ENCODE results near the gene SGPL1.
"Not testable (repeated sequence)": the region's sequence is repeated elsewhere in the genome, so short reads cannot be mapped to it uniquely, and the experiment has no call there.

SGPL1 gene

DNA sequence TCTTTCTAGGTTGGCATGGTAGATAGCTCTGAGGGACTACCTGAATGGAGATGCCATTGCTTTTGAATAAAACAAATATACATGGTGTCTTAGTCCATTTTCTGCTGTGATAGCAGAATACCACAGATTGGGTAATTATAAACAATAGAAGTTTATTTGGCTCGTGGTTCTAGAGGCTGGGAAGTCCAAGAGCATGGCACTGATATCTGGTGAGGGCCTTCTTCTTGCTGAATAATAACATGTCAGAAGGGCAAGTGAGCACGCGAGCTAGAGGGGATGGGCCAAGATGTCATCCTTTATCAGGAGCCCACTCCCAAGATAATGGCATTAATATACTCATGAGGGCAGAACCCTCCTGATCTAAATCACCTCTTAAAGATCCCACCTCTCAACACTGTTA is 21.9 kb downstream of the SGPL1 start:
- DNase-seq (ENCODE audit: low spot score) (no peak), FAIRE-seq (no peak)

DNA sequence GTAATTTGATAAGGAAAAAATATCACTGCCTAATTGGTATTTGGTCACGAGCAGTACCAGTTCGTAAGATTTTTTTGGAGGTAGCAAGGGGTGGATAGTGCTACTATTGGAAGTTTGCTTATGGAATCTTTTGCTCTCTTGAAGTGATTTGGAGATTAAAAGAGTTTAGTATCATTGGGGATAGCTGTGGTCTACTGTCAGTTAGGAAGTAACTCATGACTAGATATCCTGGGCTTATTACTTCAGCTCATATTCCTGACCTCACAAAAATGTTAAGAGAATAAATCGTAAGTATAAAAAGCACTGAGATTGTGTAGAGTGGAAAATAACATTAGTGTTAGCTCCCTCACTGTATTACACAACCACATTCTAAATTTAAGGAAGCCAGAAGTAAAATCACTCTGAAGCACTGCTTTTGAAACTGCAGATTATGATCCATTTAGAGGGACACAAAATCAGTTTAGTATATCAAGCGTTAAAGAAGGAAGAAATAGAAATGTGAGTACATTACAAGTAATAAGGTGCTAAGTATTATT is 22.6 kb downstream of the SGPL1 start:
- FAIRE-seq = no peak

DNA sequence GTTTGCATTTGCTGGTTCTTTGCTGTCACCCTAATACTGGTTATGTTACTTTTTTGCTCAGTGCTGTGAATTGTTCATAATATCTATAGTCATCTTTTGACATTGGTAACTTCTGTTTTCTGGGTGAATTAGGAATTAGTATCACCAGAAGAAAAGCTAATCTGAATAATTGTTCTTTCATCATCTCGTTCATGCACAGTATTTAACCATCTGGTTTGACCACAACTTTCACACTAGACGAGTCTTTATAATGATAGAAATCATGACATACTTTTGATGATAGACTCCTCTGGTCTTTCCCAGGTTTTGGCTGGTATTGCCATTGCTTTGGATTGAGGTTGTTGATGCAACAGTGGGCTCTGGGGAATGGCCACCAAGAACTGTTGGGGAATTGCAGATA is 25.1 kb downstream of the SGPL1 start:
- no peak for FAIRE-seq
- DNase-seq (ENCODE audit: low spot score) = no peak

More for the DNA sequence above, 22.6 kb downstream of the SGPL1 start:
- no peak for DNase-seq (ENCODE audit: low spot score)

DNA sequence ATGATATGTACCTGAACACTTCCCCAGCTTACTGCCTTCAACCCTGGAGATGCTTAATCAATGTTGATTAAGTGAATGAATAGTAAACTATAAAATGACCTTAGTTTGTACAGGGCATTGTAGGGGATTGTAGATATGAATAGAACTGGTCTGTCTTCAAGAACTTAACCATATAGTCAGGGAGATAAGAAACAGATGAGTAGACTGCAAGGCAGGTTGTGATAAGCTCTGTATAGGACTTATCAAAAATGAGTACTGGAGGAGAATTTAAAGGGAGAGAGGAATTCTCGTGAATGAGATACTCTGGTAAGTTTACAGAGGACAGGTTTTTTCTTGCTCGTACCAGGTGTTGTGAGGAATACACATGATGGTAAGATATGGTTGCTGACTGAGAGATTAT is 27.6 kb downstream of the SGPL1 start:
- FAIRE-seq = no peak
- no peak for DNase-seq (ENCODE audit: low spot score)

DNA sequence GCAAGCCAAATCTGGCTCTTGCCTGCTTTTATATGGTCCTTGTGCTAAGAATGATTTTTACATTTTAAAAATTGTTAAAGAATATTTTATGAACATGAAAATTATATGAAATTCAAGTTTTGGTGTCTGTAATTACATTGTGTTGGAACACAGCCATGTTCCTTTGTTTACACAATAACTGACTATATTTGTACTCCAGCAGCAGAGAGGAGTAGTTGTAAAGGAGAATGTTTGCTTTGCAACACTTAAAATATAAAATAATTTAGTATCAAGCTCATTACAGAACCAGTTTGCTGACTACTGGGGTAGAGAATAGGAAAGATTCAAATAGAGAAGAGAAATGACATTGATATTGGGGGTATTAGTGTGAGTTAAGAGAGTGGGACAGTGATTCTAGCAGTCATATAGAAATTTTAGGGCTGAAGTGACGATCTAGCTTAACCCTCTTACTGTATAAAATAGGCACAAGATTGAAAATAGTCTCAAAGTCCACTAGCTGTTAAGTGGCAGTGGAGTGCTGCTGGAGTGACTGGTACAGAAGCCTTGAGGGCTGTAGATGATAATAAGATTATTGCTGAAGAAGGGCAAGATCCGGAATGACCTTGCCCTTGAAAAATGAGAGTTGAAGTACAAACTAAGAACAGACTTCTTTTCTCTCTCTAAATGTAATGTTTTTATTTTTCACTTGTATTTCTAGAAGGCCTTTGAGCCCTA is 28.2 kb downstream of the SGPL1 start:
- no peak for DNase-seq (ENCODE audit: low spot score)
- FAIRE-seq = no peak

- FAIRE-seq = no peak
Observed at GRCh38 chr10:70845256-70845655, 29.5 kb downstream of the SGPL1 start.

DNA sequence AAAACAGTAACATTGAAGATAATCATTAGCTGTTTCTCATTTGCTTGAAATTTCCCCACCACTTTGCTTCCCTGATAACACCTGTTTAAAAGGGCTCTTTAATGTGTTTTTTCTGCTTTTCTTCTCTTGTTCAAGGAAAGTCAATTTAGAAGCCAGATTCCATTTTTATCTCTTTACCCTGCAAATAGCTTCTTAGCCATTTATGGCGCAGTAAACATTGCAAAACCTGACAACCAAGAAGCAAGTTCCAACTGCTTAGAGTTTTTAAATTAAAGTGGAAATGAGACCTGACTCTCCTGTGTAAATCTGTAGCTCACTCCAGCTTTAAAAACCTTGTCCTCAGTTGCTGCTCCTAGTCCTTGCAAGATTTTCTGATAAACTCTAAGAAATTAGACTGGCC is 30.1 kb downstream of the SGPL1 start:
- FAIRE-seq = no peak

More at GRCh38 chr10:70845256-70845655, 29.5 kb downstream of the SGPL1 start:
- DNase-seq (ENCODE audit: low spot score) = no peak

DNA sequence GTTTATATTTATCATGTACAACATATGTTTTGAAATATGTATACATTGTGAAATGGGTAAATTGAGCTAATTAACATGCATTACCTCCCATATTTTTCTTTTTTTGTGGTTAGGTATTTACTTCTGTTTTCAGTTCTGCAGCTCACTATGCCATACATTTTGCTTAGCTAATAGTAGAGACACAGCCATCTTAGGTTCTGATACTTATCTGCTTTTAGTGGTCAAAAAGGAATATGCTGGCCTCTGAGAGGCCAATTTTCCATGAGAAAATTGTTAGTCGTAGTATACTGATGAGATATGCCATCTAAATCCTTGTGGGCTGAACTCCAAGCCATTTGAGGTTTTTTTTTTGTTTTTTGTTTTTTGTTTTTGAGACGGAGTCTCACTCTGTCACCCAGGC is 31.0 kb downstream of the SGPL1 start:
- DNase-seq (ENCODE audit: low spot score) (no peak), FAIRE-seq (no peak)

More for the DNA sequence above, 30.1 kb downstream of the SGPL1 start:
- no peak for DNase-seq (ENCODE audit: low spot score)

DNA sequence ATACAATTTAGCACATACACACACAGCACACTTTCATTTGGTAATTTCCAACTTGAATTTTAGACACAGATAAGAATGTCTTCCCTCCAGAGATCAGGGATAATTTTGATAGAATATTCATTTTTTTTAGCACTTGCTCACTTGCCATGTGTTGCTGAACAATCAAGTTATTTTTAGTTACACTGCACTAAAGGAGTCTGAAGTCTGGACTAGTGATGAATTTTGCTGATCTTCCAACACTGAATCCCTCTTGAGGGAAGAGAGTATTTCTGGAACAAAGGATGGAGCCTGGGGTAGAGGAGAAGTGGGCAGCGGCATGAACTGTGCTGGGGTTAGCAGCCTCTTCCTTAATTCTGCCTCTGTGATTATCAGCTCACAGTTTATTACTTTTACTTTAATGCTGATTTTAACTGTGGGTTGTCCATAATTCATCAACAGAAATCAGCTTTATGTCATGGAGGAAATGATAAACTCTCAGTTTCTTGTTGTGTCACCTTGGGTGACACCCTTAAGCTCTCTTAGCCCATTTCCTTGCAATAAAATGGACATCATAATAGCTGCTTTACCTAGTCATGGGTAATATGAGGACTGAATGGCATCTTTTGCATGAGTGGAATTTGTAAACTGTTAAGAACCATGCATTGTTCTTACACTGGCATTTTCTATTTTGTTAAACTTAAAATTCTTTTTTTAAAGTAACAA is 32.1 kb downstream of the SGPL1 start:
- FAIRE-seq (no peak), DNase-seq (ENCODE audit: low spot score) (no peak)

- FAIRE-seq (no peak), DNase-seq (ENCODE audit: low spot score) (peak; percentile 46)
Observed at GRCh38 chr10:70849582-70850016, 33.9 kb downstream of the SGPL1 start.

DNA sequence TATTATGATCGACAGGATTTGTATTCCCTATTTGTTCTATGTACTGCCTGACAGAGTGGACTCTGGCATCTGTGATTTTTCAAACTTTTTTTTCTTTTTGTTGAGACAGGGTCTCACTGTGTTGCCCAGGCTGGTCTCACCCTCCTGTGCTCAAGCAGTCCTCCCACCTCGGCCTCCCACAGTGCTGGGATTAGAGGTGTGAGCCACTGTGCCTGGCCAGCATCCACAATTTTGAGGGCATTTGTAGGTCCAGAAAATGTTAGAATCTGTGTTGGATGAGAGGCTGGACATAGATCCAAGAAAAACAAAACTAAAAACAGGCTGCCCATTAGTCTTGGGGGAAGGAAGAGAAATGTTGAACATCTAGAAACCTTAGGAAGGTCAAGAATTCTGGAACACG is 34.3 kb downstream of the SGPL1 start:
- DNase-seq (ENCODE audit: low spot score) = no peak
- no peak for FAIRE-seq

GRCh38 chr10:70851597-70852475 is 36.1 kb downstream of the SGPL1 start:
- no peak for DNase-seq (ENCODE audit: low spot score)
- FAIRE-seq = no peak

- DNase-seq (ENCODE audit: low spot score) (no peak), FAIRE-seq (no peak)
Observed at GRCh38 chr10:70853038-70853437, 37.3 kb downstream of the SGPL1 start.

DNA sequence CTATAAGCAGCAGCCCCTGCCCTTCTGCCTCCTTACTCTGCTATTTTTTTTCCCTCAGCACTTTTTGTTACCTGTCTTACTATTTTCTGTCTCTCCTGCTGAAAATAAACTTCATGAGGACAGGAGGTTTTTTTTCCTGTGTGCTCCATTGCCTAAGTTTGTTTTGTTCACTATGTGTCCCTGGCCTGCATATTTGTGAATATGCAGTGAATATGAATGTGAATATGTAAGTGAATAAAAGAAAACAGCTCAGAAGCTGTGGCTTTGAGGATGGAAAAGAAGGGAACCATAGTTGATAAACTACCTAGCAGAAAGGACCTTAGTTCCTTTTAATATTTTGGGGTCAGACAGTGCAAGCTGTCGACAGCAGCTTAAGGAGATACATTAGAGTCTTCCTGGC is 37.7 kb downstream of the SGPL1 start:
- DNase-seq (ENCODE audit: low spot score) = no peak
- no peak for FAIRE-seq

GRCh38 chr10:70856454-70856853 is 40.7 kb downstream of the SGPL1 start:
- DNase-seq (ENCODE audit: low spot score) = no peak
- FAIRE-seq = no peak

DNA sequence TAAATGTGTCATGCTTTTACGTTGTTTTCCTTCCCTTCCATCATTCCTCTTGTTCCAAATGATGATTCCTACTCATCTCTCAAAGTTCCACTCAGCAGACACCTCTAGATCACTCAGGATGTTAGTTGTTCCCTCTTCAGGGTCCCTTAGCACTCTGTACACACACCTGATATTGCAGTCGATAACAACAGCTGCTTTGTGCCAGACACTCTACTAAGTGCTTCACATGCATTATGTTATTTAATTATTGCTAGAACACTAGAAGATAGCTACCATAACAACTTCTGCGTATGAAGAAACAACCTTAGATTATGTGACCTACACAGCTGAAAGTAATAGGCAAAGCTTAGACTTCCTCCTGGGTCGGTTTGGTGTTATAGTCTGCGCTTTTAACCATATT is 43.0 kb downstream of the SGPL1 start:
- DNase-seq (ENCODE audit: low spot score) (no peak), FAIRE-seq (peak; percentile 5)

DNA sequence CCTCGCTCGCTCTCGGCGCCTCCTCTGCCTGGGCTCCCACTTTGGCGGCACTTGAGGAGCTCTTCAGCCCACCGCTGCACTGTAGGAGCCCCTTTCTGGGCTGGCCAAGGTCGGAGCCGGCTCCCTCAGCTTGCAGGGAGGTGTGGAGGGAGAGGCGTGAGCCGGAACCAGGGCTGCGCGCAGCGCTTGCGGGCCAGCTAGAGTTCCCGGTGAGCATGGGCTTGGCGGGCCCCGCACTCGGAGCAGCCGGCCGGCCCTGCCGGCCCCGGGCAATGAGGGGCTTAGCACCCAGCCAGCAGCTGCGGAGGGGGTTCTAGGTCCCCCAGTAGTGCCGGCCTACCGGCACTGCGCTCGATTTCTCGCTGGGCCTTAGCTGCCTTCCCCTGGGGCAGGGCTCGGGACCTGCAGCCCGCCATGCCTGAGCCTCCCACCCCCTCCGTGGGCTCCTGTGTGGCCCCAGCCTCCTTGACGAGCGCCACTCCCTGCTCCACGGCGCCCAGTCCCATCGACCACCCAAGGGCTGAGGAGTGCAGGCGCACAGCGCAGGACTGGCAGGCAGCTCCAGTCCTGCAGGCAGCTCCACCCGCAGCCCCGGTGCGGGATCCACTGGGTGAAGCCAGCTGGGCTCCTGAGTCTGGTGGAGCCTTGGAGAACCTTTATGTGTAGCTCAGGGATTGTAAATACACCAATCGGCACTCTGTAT is 45.9 kb downstream of the SGPL1 start:
- not testable (repeated sequence) for FAIRE-seq; DNase-seq (ENCODE audit: low spot score)

GRCh38 chr10:70863470-70864160 is 47.9 kb downstream of the SGPL1 start:
- DNase-seq (ENCODE audit: low spot score) = no peak
- FAIRE-seq = no peak

- FAIRE-seq (no peak), DNase-seq (ENCODE audit: low spot score) (no peak)
Observed at GRCh38 chr10:70864935-70865334, 49.2 kb downstream of the SGPL1 start.

DNA sequence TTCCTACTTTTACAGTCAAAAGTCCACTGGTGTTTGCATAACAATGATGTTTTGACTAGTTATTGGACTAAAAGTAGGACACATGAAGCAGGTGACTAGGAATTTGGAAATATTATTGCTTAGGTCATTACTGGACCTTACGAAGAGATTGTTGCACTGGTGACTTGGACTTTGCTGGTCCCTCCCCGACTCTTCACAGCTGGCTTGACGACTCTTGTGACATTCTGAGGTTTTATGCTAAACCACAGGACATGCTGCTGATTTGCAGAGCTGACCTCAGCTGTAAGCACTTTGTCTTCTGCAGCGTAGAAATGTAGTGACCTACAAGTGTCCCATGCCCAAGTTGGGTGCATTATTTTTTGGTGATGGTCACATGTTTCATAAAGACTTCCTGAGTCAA is 50.7 kb downstream of the SGPL1 start:
- FAIRE-seq (no peak), DNase-seq (ENCODE audit: low spot score) (no peak)
